HG02798 (cell line): ENCODE measurements around the gene CCP110.
"Not testable (repeated sequence)": the region's sequence is repeated elsewhere in the genome, so short reads cannot be mapped to it uniquely, and the experiment has no call there.

Experiments
- ATAC-seq: cut with Tn5 transposase; IDR thresholded peaks from one replicate; pipeline ENCODE4 v1.9.1; 2021; ENCODE audit warnings: mild to moderate bottlenecking; ENCODE audit not compliant: unreplicated experiment, poor library complexity

CCP110 gene

GRCh38 chr16:19540241-19540970 lies 16.7 kb downstream of the CCP110 start:
- no peak for ATAC-seq

- ATAC-seq, result no peak
Observed at GRCh38 chr16:19542138-19542821, 18.5 kb downstream of the CCP110 start.

GRCh38 chr16:19543278-19543996 lies 19.7 kb downstream of the CCP110 start:
- not testable (repeated sequence) for ATAC-seq

GRCh38 chr16:19548144-19548543 lies 24.4 kb downstream of the CCP110 start:
- ATAC-seq, result no peak

- ATAC-seq, result no peak
Observed at GRCh38 chr16:19549673-19550072, 25.9 kb downstream of the CCP110 start.

- peak; percentile 98 for ATAC-seq
Observed at GRCh38 chr16:19555186-19555937, 31.6 kb downstream of the CCP110 start, which contains the start of gene VPS35L. TSS of gene VPS35L (plus strand) at chr16:19555703. CDS start at chr16:19555730, 27 bp downstream.

GRCh38 chr16:19555938-19556771 lies 32.4 kb downstream of the CCP110 start:
- no peak for ATAC-seq

GRCh38 chr16:19559242-19559910 lies 35.6 kb downstream of the CCP110 start:
- no peak for ATAC-seq

GRCh38 chr16:19560078-19560477 lies 36.3 kb downstream of the CCP110 start:
- no peak for ATAC-seq

- no peak for ATAC-seq
Observed at GRCh38 chr16:19563377-19563776, 39.6 kb downstream of the CCP110 start.

GRCh38 chr16:19566362-19566761 lies 42.6 kb downstream of the CCP110 start:
- no peak for ATAC-seq

GRCh38 chr16:19567560-19567959 lies 43.8 kb downstream of the CCP110 start:
- no peak for ATAC-seq

- no peak for ATAC-seq
Observed at GRCh38 chr16:19573997-19574396, 50.3 kb downstream of the CCP110 start.

- ATAC-seq, result no peak
Observed at GRCh38 chr16:19574615-19575014, 50.9 kb downstream of the CCP110 start.

- ATAC-seq, result no peak
Observed at GRCh38 chr16:19578378-19578971, 54.7 kb downstream of the CCP110 start.

GRCh38 chr16:19582050-19582831 lies 58.5 kb downstream of the CCP110 start:
- no peak for ATAC-seq

- no peak for ATAC-seq
Observed at GRCh38 chr16:19583665-19584300, 60.0 kb downstream of the CCP110 start.
